ENCODE results near the gene PEX14.

Gene PEX14

DNA sequence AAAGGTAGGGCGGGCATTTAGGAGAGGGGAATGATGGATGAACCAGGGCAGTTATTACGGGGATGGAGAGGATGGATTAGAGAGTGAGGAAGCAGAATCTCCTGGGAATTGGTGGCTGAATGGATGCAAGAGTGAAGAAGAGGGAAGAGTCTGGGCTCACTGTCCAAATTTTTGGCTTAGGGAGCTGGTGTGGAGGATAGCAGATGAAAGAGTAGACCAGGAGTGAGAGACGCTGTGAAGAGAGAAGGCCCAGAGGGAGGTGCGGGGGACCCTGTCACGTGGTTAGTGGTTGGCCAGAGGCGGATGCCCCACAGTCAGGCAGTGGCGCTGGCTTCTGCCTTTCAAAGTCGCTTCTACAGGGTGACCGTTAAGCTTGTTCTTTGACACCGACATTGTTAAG lies 78.4 kb downstream of the PEX14 start:
- no peak for DNase-seq

DNA sequence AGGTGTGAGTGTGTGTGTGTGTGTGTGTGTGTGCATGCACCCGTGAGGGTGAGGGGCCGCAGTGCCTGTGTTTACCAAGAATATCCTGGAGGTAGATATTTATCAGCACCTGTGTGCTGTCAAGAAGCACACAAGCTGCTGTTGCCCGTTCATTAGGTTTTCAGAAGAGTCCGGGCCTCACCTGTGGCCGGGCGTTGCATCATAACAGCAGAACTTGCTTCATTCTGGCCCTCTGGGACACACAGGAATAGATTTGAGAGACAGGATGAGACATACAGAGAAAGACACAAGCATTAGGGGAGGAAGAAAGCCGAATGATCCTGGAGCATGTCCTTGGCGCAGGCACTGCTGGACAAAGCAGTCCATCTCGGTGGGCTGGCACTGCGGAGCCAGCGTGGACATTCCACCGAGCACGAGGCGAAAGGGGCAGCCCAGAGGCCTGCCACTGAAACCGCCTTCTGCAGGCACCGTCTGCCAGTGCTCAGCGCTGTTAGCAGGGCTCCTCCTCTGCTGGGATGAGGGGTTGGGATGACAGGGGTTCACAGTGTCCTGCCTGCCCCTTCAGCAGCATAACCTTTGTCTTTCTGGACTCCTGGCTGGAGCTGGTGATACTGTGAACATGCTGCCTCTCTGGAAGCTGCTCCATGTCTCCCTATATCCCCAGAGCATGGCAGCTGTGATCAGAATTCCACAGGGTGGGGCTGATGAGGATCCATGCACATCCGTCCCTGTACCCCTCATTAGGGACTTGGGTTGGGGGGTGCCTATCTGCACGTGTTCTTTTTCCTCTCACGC lies 81.1 kb downstream of the PEX14 start:
- no peak for DNase-seq

DNA sequence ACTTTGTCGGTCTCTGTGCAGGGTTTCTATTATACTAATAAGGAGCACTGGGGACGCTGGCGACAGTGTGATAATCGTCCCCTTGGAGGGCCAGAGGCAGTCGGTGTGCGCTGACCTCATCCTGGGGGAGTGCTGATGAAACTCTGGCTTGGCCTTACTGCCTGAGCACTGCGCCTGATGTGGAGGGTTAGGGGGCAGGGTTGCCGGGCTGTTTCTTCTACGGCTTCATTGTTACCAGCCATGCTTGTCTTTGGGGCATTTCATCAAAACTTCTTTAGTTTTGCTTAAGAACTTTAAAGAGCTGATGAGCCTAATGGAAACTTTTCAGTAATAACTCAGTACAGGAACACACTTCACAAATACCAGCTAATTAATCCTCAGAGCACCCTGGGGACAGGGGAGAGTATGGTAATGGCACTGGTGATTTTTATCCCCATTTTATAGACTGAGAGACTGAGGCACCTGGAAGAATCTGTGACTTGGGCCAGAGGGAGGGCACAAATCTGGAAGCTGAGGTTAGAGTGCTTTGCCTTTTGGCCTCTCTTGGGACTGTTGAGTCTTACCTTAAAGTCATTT lies 81.8 kb downstream of the PEX14 start:
- no peak for DNase-seq

DNA sequence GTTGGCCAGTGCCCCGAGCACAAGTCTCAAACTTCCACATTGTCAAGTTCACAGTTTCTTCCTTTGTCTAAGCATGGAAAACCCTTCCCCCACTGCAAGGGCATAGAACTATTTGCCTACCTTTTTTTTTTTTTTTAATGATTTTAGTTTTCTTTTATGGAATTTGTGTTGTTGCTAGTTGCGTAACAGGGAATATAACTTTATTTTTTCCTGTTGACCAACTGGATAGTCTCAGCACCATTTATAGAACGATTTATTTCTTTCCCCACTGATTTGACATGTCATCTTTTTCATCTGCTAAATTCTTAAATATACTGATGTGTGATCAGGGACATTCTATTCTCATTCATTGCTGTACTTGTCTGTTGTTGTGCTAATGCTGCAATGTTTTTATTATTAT lies 83.0 kb downstream of the PEX14 start:
- DNase-seq: no peak

DNA sequence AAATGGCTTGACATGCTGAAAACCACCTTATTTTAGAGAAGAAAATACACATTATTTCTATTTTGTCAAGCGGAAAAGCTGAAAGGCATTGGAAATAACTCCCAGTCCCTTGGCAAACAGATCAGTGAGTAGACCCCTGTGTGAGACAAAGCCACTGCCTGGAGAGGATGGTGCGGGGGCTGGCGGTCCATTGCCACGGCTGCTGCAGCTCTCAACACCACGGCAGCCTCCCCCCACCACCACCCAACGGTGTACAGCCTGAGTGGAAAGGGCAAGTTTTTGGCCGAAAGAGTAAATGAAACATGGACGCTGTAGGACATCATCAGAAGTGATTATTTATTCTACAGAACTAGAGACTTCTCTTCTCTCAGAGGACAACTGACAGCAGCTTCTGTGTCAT lies 84.6 kb downstream of the PEX14 start:
- DNase-seq: no peak

DNA sequence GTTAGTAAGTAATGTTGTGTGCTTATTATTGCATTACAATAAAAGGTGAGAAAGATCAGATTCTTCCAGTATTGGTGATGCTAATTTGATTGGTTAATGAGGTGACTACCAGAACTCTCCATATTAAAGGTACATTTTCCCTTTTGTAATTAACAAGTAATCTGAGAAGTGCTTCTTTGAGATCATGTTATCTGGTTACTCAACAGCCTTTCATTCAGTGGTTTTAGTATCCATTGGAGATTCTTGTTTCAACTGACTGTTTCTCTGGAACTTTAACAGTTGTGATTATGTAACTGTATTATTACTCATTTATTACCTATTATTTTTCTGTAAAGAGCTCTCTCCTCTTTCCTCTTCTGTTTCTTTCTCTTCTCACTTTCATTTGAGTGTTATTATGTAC lies 86.7 kb downstream of the PEX14 start:
- no peak for DNase-seq

DNA sequence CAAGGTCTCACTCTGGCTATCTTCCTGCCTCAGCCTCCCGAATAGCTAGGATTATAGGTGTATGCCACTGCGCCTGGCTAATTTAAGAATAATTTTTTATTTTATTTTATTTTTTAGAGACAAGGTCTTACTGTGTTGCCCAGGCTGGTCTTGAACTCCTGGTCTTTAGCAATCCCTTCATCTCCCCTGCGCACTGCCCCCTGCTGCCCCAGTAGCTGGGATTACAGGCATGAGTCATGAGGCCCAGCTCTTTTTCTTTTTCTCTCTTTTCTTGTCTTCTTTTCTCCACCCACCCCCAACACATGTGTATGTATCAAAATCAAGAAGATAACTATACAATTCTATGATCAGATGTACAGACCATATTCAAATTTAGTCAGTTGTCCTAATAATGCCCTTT lies 87.2 kb downstream of the PEX14 start:
- peak; percentile 12 for DNase-seq

DNA sequence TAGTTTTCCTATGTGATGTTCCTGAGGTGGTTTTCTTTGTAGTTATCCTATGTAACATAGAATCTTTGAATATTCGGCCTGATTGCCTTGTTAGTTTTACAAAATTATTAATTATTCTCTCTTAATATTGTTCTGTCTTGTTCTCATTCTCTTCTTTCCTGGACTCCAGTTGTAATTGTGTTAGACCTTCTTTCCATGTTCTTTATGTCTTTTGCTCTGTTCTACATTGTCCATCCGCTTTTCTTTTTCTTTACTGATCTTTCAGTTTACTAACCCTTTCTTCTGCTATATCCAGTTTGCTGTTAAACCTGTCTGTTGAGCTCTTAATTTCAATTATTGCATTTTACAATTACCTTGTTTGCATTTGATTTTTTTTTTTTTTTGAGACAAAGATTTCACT lies 89.3 kb downstream of the PEX14 start:
- DNase-seq: no peak

DNA sequence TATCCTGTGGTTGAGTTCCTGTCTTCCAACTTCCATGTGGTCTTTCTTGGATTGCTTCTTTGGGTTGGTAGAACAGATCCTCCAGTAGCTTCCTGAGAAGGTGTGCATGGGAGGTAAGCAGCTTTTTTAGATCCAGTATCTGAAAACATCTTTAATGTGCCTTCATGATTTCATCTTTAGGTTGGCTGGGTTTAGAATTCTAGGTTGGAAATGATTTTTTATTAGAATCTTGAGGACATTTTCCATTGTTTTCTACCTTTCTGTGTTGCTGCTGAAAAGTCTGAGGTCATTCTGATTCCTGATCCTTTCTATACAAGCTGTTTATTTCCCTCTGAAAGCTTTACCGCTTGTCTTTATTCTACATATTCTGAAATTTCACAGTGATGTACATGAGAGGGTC lies 94.8 kb downstream of the PEX14 start:
- DNase-seq: no peak

DNA sequence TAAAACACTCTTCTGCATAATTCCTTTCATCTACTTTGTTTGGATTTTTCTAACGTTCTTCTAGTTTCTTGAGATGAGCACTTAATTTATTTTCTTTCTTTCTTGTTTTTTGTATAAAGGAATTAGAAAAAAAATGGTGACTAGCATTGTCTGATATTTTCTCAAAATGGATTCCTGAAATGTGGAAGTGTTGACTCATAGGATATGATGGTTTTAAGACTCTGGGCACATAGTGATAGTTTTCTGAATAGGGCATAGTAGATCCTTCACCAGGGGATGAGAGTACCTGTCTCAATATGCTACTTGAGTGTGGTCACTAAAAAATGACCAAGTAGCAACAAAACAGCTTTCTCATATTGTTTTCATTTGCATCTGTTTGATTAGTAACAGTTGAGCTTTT lies 100.9 kb downstream of the PEX14 start:
- DNase-seq: no peak

DNA sequence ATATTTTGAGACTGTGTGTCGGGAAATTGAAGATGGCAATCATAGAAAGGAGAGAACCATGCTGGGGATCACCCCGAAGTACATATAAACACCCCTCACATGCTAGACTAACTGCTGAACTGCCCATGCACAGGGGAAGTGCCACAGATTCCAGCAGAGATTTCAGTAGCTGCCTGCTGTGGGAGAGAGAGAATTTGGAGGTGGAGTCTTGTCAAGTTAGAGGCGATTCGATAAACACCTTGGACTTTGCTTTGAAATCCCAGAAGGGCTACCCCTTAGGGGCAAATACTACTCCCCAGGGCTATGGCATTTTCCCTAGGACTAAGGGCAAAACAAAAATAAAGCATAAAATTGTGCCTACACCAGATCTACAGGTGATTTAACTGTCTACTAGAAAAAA lies 103.3 kb downstream of the PEX14 start:
- no peak for DNase-seq

DNA sequence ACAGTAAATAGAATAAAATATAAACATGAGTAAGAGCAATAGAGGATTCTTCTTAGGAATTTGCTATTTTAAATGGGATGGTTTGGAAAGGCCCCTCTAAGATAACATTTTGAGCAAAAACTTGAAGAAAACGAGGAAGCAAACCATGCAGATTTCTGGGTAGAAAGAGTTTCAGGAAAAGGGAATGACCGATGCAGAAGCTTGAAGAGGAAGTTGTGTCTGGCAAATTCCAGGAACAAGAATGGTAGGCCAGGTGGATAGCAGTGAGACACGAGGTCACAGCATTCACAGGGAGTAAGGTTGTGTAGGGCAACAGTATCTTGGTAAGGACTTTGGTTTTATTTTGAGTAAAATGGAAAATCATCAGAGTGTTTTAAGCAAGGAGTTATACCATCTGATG lies 108.9 kb downstream of the PEX14 start:
- DNase-seq: no peak

DNA sequence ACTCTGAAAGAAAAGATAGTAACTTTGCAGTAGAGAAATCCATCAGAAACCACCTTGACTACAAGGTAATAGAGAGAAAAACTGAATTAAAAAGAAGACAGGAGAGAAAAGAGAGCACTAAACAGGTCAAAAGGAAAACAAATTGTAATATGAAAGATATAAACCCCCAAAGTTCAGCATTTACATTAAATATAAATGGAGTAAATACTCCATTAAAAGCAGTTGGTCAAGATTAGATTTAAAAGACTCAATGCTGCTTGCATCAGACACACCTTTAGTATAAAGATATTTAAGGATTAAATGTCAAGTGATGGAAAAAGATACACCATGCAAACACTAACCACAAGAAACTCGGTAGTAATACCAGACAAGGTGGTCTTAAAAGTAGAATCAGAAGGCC lies 110.5 kb downstream of the PEX14 start:
- DNase-seq: no peak

DNA sequence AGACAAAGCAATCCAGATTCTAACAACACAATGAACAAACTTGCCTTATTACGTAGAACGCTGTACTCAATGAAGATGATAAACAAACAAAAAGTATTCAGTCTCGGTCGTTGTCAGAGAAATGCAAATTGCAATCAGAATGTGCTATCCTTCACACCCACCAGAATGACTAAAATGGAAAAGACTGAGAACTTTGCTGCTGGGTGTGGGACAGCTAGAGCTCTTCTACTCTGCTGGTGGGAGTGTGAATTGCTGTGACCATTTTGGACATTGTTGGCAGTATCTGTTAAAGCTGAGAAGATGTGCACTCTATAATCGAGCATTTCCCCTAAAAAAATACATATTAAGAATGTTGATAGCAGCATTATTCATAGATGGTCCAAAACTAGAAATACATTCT lies 111.4 kb downstream of the PEX14 start:
- no peak for DNase-seq

DNA sequence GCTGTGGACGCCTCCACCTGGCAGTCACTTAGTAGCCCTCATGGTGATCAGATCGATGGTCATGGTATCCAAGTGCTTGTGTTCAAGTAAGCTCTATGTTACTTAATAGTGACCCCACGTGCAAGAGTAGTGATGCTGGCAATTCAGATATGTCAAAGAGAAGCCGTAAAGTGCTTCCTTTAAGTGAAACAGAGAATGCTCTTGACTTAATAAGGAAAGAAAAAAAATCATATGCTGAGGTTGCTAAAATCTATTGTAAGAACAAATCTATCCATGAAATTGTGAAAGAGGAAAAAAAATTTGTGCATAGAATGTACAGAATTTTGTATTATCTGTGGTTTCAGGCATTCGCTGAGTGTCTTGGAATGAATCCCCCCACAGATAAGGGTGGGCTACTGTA lies 113.9 kb downstream of the PEX14 start:
- no peak for DNase-seq

DNA sequence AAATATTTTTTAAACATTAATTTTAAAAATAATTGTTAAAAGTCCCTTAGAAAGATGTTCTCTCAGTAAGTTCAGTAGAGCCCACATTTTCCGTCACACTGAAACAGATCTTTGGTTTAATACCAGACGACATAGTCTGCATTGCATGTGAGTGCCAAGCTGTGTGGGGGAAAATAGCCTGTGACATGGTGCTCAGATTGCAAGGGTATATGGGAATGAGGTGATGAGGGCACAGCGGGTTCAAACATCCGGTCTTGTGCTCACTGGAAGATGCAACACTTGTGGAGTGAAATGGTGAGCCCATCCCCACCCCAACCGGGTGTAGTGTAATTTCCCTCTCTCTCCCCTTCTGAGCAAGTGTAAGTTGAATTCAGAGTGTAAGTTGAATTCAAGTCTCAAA lies 114.3 kb downstream of the PEX14 start:
- DNase-seq: no peak

DNA sequence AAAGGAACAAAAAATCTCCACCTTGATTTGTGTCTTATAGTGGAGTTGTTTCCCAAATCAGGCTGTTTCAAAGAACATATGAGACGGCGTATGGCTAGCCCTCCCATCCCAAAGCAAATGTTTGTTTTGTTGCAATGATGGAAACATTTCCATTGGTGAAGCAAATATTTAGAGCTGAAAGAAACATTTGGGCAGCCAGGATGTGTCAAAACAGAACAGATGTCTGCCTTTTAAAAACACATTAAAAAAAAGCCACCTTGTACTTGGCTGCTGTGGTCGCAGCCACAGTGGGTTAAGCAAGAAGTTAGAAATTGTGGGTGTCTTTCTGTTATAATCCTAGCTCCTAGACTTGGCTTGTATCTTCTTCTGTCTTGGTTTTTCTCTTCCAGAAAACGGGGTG lies 116.3 kb downstream of the PEX14 start:
- DNase-seq: no peak

DNA sequence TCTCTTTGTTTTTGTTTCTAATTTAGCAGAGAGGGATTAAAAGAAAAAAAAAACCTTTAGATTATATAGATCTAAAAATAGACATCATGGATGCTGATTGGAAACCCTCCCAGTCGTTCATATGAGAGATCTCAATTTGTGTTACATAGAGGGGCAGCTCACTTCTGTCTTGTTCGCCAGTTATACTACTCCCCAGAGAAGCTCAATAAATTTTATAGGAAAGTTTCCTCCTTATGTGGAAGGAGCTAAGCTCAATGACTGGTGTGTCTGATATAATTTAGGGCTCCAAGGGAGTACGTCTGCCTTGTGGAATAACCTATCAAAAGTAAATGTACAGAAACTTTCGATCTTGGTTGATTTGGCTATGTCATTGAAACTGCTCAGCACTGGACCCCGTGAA lies 117.6 kb downstream of the PEX14 start:
- DNase-seq: no peak

DNA sequence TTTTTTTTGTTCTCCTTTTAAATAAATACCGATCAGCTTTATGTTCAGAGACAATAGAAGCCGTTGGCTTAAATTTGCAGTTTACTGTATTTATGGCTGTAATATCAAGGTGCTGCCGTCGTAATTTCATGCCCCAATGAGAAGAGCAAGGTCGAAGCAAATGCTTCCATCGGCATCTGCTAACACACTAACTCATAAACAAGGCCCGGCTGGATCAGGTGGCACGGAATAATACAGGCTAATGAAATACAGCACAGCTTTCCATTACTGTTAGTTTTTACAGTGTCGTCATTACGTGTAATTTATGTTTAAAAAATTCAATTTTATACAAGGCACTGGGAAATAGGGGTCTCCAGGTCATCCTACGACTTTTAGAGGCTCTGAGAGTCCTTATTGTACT lies 119.0 kb downstream of the PEX14 start:
- no peak for DNase-seq

DNA sequence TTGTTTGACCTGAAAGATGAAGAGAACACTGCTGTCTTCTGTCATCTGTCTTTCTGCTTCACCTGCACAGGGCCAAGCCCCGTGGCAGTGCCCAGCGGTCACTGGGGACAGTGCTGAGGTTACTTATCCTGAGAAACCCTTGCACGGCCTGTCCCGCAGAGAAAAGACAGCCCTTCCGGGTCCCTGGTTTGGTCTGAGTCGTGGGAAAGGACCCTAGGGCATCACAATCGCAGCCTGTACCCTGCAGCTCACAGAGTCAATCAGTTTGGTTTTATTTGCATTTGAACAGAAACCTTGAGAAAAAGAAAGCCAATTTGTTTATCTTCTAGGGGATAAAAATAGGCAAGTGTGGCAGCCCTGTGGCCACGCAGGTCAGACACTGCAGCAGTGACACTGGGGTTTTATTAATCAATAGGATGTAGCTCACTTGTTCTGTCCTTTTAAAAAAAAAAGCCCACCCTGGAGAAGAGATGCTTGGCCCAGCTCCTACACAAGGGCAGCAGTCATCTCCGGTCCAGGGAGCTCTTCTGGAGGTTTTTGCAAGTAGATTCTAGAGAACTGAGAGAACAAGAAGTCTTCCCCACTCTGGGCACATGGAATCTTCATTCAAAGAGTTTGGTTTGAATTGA lies 120.0 kb downstream of the PEX14 start:
- no peak for DNase-seq

DNA sequence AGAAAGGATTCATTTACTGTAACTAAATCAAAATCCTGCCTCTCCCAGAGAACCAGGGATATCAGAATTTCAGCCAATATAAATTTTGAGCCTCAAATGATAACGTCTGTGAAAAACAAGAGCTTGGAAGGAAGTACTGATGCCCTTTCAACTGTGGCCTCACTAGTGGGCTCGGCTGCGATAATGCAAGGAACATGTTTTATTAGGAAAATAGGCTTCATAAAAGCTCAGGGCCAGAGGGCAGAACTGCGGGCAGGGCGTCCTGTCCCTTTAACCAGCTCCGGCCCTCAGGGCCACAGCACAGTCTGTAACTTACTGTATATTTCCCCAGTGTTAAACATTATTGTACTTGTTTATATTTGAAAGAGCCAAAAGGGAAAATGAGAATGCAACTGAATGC lies 122.0 kb downstream of the PEX14 start:
- no peak for DNase-seq

DNA sequence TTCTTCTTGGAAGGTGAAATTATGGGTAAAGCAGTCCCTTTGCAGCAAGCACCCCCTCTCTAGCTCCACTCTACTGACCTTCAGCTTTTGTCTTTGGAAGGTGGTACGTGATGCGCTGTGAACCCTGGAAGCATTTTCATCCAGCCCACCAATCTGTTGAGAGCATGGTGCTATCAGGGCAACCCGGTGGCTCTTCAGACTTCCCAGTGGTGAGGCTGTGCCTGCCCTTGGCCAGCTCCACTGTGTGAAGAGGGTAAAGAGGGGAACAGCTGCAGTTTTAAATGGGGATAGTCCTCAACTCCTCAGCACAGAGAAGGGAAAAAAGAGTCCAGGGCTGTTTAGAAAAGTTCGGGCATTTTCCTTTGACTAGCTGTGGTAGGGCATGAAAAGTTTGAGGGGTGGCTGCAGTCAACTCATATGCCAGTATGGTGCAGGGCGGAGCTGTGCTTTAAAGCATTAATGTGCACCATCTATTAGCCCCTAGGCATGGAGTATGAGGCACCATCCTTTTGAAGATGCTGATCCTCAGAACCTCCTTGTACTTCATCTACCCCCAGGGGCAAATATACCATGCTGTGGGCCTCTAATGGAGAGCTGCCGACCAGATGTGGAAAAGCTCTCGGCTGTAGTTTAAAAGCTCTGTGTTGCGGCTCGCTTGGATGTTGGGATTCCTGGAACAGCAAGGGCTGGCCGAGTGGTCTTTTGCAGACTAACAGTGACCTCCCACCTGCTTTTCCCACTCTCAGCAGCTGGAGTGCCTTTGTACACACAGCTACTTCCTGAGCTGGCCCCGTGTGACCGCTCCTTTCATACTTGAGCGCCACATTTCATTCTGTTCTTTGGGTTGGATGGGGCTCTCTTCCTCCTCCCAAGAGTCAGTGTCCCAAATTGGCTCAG lies 123.0 kb downstream of the PEX14 start:
- DNase-seq: no peak

DNA sequence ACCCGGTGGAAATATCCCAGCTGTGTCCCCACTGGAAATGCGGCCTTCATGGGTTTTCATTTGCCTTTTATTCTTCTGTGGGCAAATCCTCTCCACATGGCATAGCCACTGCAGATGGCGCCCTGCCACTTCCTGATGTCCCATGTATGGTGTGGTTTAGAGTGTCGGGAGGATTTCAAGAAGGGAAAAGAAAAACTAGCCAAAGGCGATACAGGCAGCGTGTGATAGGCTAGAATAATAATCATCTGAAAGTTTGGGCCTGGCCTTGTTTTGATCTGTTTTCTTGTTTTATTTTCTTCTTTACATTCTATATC lies 123.6 kb downstream of the PEX14 start:
- no peak for DNase-seq
